ENCODE measurements around the gene NOS1AP. TPM values are rescaled to one million over a fixed set of nuclear protein-coding genes. Genes with fewer than 3 reads are reported as not detected.

The NOS1AP gene
- total RNA-seq, 1 experiment from 2014 or later = 14.7 TPM

GRCh38 chr1:162159515-162159914 is 90.0 kb downstream of the NOS1AP start (continued):
- no peak for TF ChIP-seq GRHL2 (CRISPR knock-in tag; IDR thresholded peaks at IDR 0.05; ENCODE audit: insufficient replicate concordance, severe bottlenecking)
- no peak for TF ChIP-seq ZBTB21 (CRISPR knock-in tag; IDR thresholded peaks at IDR 0.05; ENCODE audit: borderline replicate concordance)
- no peak for TF ChIP-seq ETV6 (CRISPR knock-in tag; IDR thresholded peaks at IDR 0.05)
- TF ChIP-seq, protein P1, sequence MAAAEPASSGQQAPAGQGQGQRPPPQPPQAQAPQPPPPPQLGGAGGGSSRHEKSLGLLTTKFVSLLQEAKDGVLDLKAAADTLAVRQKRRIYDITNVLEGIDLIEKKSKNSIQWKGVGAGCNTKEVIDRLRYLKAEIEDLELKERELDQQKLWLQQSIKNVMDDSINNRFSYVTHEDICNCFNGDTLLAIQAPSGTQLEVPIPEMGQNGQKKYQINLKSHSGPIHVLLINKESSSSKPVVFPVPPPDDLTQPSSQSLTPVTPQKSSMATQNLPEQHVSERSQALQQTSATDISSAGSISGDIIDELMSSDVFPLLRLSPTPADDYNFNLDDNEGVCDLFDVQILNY (CRISPR knock-in tag; IDR thresholded peaks at IDR 0.05) = no peak
- TF ChIP-seq, protein P2, sequence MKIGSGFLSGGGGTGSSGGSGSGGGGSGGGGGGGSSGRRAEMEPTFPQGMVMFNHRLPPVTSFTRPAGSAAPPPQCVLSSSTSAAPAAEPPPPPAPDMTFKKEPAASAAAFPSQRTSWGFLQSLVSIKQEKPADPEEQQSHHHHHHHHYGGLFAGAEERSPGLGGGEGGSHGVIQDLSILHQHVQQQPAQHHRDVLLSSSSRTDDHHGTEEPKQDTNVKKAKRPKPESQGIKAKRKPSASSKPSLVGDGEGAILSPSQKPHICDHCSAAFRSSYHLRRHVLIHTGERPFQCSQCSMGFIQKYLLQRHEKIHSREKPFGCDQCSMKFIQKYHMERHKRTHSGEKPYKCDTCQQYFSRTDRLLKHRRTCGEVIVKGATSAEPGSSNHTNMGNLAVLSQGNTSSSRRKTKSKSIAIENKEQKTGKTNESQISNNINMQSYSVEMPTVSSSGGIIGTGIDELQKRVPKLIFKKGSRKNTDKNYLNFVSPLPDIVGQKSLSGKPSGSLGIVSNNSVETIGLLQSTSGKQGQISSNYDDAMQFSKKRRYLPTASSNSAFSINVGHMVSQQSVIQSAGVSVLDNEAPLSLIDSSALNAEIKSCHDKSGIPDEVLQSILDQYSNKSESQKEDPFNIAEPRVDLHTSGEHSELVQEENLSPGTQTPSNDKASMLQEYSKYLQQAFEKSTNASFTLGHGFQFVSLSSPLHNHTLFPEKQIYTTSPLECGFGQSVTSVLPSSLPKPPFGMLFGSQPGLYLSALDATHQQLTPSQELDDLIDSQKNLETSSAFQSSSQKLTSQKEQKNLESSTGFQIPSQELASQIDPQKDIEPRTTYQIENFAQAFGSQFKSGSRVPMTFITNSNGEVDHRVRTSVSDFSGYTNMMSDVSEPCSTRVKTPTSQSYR (CRISPR knock-in tag; IDR thresholded peaks at IDR 0.05) = no peak

GRCh38 chr1:162161916-162162550 is 92.5 kb downstream of the NOS1AP start:
- H3K27me3 Mint-ChIP-seq (ENCODE audit: low read depth) = no peaks in the 10 kb centered on the region
- no peak overlapping the region for H3K27ac Mint-ChIP-seq
- H3K9me3 Mint-ChIP-seq = peaks cover 17% of the 10 kb centered on the region
- ChIA-PET POLR2A (no interaction called here), CTCF (no interaction called here)
- DNase-seq (ENCODE audit: low spot score) = no peak
- no peak for ATAC-seq
- peaks cover 2% of the 10 kb centered on the region; the same call in 1 of the 2 replicates for H3K36me3 Mint-ChIP-seq
- H3K4me1 Mint-ChIP-seq = peaks cover 10% of the 10 kb centered on the region
- H3K4me3 Mint-ChIP-seq = no peak overlapping the region
- no peak for TF ChIP-seq NR3C1 (CRISPR knock-in tag; conservative IDR thresholded peaks at IDR 0.05; ENCODE audit: low read depth)
- no peak for TF ChIP-seq PRDM15 (CRISPR knock-in tag; IDR thresholded peaks at IDR 0.05)
- TF ChIP-seq, protein P3, sequence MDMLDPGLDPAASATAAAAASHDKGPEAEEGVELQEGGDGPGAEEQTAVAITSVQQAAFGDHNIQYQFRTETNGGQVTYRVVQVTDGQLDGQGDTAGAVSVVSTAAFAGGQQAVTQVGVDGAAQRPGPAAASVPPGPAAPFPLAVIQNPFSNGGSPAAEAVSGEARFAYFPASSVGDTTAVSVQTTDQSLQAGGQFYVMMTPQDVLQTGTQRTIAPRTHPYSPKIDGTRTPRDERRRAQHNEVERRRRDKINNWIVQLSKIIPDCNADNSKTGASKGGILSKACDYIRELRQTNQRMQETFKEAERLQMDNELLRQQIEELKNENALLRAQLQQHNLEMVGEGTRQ (CRISPR knock-in tag; IDR thresholded peaks at IDR 0.05) = no peak
- no peak for TF ChIP-seq HMGA2 (CRISPR knock-in tag; IDR thresholded peaks at IDR 0.05)
- no peak for TF ChIP-seq TEAD1 (CRISPR knock-in tag; IDR thresholded peaks at IDR 0.05)
- TF ChIP-seq ZNF121 (CRISPR knock-in tag; IDR thresholded peaks at IDR 0.05) = no peak
- no peak for TF ChIP-seq ZNF232 (CRISPR knock-in tag; IDR thresholded peaks at IDR 0.05)
- no peak for TF ChIP-seq CREM (CRISPR knock-in tag; IDR thresholded peaks at IDR 0.05)
- no peak for TF ChIP-seq ATF6 (CRISPR knock-in tag; IDR thresholded peaks at IDR 0.05)
- TF ChIP-seq AR (CRISPR knock-in tag; IDR thresholded peaks at IDR 0.05) = no peak
- no peak for TF ChIP-seq IRF2 (CRISPR knock-in tag; IDR thresholded peaks at IDR 0.05; ENCODE audit: borderline replicate concordance, low read depth)
- TF ChIP-seq, protein P4, sequence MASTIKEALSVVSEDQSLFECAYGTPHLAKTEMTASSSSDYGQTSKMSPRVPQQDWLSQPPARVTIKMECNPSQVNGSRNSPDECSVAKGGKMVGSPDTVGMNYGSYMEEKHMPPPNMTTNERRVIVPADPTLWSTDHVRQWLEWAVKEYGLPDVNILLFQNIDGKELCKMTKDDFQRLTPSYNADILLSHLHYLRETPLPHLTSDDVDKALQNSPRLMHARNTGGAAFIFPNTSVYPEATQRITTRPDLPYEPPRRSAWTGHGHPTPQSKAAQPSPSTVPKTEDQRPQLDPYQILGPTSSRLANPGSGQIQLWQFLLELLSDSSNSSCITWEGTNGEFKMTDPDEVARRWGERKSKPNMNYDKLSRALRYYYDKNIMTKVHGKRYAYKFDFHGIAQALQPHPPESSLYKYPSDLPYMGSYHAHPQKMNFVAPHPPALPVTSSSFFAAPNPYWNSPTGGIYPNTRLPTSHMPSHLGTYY (CRISPR knock-in tag; IDR thresholded peaks at IDR 0.05) = no peak
- TF ChIP-seq NR1H2 (CRISPR knock-in tag; IDR thresholded peaks at IDR 0.05) = no peak
- no peak for TF ChIP-seq ZNF671 (CRISPR knock-in tag; IDR thresholded peaks at IDR 0.05)

All from WTC11 (cell line).